Measurements from ENCODE around the gene SMTN. TPM values are rescaled to one million over a fixed set of nuclear protein-coding genes. Genes with fewer than 3 reads are reported as not detected.

Gene SMTN
- total RNA-seq, 4 donors from 2014 or later, result 171 to 341 (median 219) TPM

- Histone ChIP-seq H3K4me1 (peaks cover 11 to 25% (median 16%) of the 10 kb centered on the region in 4 donors), H3K27ac (peak overlapping the region; percentile 81 to 83 (median 82)), H3K36me3 (no peaks in the 10 kb centered on the region), H3K27me3 (no peaks in the 10 kb centered on the region), H3K4me3 (peak overlapping the region; percentile 34 to 53 (median 39)), H3K9me3 (no peaks in the 10 kb centered on the region)
- no peak for TF ChIP-seq EP300 (IDR thresholded peaks at IDR 0.05; ENCODE audit: low read depth)
- DNase-seq, result no peak
- intact Hi-C loops (cut with DNase I; ENCODE audit: low total_unique reads) (no loop called here), in situ Hi-C loops (cut with MboI; ENCODE audit: low pct_ligation_motif_present in 1 of 4, low pct_unique_long_range_greater_than_20kb in 1 of 4, low sequenced_read_pairs in 3 of 4) (no loop called here)
- WGBS, 2 donors (ENCODE audit: low coverage in 1 of 2), result 56% methylated on average over 4 of the region's 4 CpGs; no CpG with 5 or more reads in 1 of the 2 donors
These were observed 42.1 kb downstream of the SMTN start for GRCh38 chr22:31123292-31123602.

GRCh38 chr22:31124290-31124689 is 43.2 kb downstream of the SMTN start:
- Histone ChIP-seq H3K27me3 (no peaks in the 10 kb centered on the region), H3K9me3 (no peaks in the 10 kb centered on the region), H3K27ac (no peak overlapping the region), H3K4me3 (no peak overlapping the region), H3K36me3 (no peaks in the 10 kb centered on the region), H3K4me1 (peaks cover 11 to 21% (median 16%) of the 10 kb centered on the region in 4 donors)
- TF ChIP-seq POLR2AphosphoS5 (IDR thresholded peaks at IDR 0.05) (no peak), POLR2A (IDR thresholded peaks at IDR 0.05) (no peak), CTCF (IDR thresholded peaks at IDR 0.05) (no peak), EP300 (IDR thresholded peaks at IDR 0.05; ENCODE audit: low read depth) (no peak)
- WGBS, 2 donors (ENCODE audit: low coverage in 1 of 2), result 60 to 81% methylated on average over 1 to 3 of the region's 3 CpGs
- intact Hi-C loops (cut with DNase I; ENCODE audit: low total_unique reads) (no loop called here), in situ Hi-C loops (cut with MboI; ENCODE audit: low pct_ligation_motif_present in 1 of 4, low pct_unique_long_range_greater_than_20kb in 1 of 4, low sequenced_read_pairs in 3 of 4) (no loop called here)
- no peak for DNase-seq

GRCh38 chr22:31124811-31125465 is 43.8 kb downstream of the SMTN start:
- Histone ChIP-seq H3K27ac (no peak overlapping the region), H3K27me3 (no peaks in the 10 kb centered on the region), H3K36me3 (no peaks in the 10 kb centered on the region), H3K4me1 (peaks cover 11 to 21% (median 16%) of the 10 kb centered on the region in 4 donors), H3K4me3 (no peak overlapping the region), H3K9me3 (no peaks in the 10 kb centered on the region)
- intact Hi-C loops (cut with DNase I; ENCODE audit: low total_unique reads), result no loop called here
- TF ChIP-seq POLR2A (IDR thresholded peaks at IDR 0.05) (no peak), CTCF (IDR thresholded peaks at IDR 0.05) (no peak), POLR2AphosphoS5 (IDR thresholded peaks at IDR 0.05) (no peak), EP300 (IDR thresholded peaks at IDR 0.05; ENCODE audit: low read depth) (no peak)
- DNase-seq, result no peak
- 81% methylated on average over 13 of the region's 14 CpGs; no CpG with 5 or more reads in 1 of the 2 donors for WGBS, 2 donors (ENCODE audit: low coverage in 1 of 2)
- in situ Hi-C loops (cut with MboI; ENCODE audit: low pct_ligation_motif_present in 1 of 4, low pct_unique_long_range_greater_than_20kb in 1 of 4, low sequenced_read_pairs in 3 of 4), result no loop called here

- Histone ChIP-seq H3K4me3 (no peak overlapping the region), H3K9me3 (no peaks in the 10 kb centered on the region), H3K4me1 (peaks cover 11 to 21% (median 16%) of the 10 kb centered on the region in 4 donors), H3K27me3 (no peaks in the 10 kb centered on the region), H3K27ac (no peak overlapping the region), H3K36me3 (no peaks in the 10 kb centered on the region)
- in situ Hi-C loops (cut with MboI; ENCODE audit: low pct_ligation_motif_present in 1 of 4, low pct_unique_long_range_greater_than_20kb in 1 of 4, low sequenced_read_pairs in 3 of 4), result no loop called here
- intact Hi-C loops (cut with DNase I; ENCODE audit: low total_unique reads), result no loop called here
- no peak for TF ChIP-seq POLR2A (IDR thresholded peaks at IDR 0.05)
- DNase-seq, result no peak
- WGBS, 2 donors (ENCODE audit: low coverage in 1 of 2), result 76 to 83% methylated on average over 9 to 12 of the region's 12 CpGs
These were observed 44.5 kb downstream of the SMTN start for GRCh38 chr22:31125521-31126117.

- in situ Hi-C loops (cut with MboI; ENCODE audit: low pct_ligation_motif_present in 1 of 4, low pct_unique_long_range_greater_than_20kb in 1 of 4, low sequenced_read_pairs in 3 of 4) (no loop called here), intact Hi-C loops (cut with DNase I; ENCODE audit: low total_unique reads) (no loop called here)
- TF ChIP-seq POLR2AphosphoS5 (IDR thresholded peaks at IDR 0.05) (no peak), CTCF (IDR thresholded peaks at IDR 0.05) (no peak), POLR2A (IDR thresholded peaks at IDR 0.05) (no peak), EP300 (IDR thresholded peaks at IDR 0.05; ENCODE audit: low read depth) (no peak)
- no peaks in the 10 kb centered on the region for H3K9me3 ChIP-seq
- DNase-seq, result no peak
- no peaks in the 10 kb centered on the region for H3K27me3 ChIP-seq
- 83% methylated on average over 22 of the region's 22 CpGs; no CpG with 5 or more reads in 1 of the 2 donors for WGBS, 2 donors (ENCODE audit: low coverage in 1 of 2)
- peaks cover 11 to 21% (median 16%) of the 10 kb centered on the region in 4 donors for H3K4me1 ChIP-seq
- no peaks in the 10 kb centered on the region for H3K36me3 ChIP-seq
- no peak overlapping the region for H3K4me3 ChIP-seq
- no peak overlapping the region for H3K27ac ChIP-seq
These were observed 45.2 kb downstream of the SMTN start for GRCh38 chr22:31126128-31126868.
